GM18507 (cell line): ENCODE measurements around the gene ALDH3B1.

Experiments
- DNase-seq: peaks from one replicate; pipeline ENCODE4 v3.0.0; 2011; ENCODE audit warnings: low read depth; ENCODE audit not compliant: insufficient read length; ENCODE audit errors: extremely low spot score
- FAIRE-seq: peaks from 2 replicates; lab custom pipeline; 2011; peaks lifted over from hg19 to GRCh38; lab: Jason Lieb, UNC

Gene ALDH3B1

GRCh38 chr11:68012044-68012842 lies 2.1 kb downstream of the ALDH3B1 start:
- FAIRE-seq (no peak), DNase-seq (no peak)

DNA sequence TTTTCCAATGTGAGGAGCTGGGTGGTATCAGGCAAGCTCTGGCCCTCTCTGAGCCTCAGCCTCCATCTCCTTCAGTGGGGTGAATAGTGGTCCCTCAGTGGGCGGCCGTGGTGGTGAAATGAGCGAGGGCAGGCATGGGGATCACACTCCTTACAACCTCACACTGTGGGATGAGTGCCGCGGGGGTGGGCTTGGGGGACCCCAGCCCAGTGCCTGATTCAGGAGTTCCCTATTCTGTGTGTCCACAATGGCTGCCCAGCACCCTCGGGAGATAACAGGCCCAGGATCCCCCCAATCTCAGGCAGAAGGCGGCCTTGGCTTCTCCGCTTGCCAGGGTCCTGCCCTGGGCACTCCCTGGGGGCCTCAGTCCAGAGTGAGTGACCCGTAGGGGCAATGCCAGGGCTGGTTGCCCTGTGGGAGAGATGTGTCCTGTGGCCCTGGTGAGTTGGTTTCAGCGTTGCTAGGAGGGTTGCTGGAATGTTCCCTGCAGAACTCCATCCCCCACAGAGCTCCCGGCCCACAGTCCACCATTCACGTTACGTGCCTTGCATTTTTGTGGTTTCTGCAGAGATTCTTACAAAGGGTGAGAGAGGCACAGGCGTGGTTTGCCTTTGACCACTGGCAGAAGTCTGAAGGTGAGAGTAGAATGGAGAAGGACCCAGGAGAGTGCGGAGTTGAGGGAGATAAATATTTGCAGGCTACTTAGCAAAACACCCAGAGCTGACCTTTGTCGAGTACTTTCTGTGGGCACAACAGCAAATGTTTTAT lies 2.9 kb downstream of the ALDH3B1 start:
- no peak for DNase-seq
- FAIRE-seq = no peak

- FAIRE-seq (no peak), DNase-seq (no peak)
Observed at GRCh38 chr11:68013611-68014156, 3.6 kb downstream of the ALDH3B1 start.

DNA sequence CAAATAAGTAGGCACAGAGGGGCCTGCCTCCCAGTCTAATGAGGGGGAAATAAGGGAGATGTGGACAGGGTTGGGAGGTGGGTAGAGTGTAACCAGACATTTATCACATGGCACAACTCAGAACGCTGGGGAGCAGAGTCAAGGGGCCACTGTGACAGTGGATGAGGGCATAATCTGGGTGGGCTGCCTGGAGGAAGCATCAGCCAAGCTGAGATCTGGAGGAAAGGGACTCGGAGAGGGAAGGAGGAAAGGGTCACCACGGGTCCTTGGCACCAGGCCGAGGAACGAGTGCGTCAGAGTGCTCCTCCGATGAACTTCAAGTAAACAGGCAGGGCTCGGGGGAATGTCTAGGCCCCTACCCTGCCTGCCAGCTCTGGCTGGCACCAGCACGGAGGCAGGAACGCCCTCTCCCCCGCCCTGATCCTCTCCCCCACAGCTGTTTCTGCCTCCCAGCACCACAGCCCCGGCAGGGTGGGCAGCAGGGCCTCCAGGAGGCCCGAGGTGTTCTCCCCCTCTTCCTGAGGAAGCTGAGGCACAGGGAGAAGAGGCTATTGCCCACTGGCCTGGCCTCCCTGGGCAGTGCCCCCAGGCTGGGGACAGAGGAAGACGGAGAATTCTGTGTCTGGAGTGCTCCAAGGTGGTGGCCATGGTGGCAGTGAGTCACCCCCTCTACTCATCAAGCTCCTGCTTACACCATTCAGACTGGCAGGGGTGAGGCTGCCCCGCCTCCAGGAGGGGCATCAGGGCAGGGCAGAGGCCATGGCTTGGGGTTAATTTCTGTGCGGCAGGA lies 4.2 kb downstream of the ALDH3B1 start:
- FAIRE-seq = no peak
- DNase-seq = no peak

DNA sequence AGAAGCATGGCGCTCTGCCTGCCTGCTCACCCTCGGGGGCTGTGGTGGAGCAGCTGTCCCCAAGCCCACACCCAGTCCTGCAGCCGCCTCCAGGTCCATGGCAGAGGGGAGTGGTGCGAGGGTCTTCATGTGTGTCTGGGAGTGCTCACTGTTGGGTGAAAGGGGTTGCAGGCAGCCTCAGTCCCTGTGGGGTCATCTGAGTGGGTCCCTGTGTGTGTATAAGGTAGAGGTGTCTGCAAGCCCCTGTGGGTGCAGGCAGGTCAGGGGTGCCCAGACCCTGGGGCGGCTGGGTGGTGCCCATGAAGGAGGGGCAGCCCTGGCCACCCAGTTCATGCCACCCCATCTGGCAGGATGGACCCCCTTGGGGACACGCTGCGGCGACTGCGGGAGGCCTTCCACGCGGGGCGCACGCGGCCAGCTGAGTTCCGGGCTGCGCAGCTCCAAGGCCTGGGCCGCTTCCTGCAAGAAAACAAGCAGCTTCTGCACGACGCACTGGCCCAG lies 4.9 kb downstream of the ALDH3B1 start:
- no peak for DNase-seq
- FAIRE-seq = no peak

GRCh38 chr11:68015467-68015866 lies 5.3 kb downstream of the ALDH3B1 start:
- no peak for FAIRE-seq
- DNase-seq = no peak

DNA sequence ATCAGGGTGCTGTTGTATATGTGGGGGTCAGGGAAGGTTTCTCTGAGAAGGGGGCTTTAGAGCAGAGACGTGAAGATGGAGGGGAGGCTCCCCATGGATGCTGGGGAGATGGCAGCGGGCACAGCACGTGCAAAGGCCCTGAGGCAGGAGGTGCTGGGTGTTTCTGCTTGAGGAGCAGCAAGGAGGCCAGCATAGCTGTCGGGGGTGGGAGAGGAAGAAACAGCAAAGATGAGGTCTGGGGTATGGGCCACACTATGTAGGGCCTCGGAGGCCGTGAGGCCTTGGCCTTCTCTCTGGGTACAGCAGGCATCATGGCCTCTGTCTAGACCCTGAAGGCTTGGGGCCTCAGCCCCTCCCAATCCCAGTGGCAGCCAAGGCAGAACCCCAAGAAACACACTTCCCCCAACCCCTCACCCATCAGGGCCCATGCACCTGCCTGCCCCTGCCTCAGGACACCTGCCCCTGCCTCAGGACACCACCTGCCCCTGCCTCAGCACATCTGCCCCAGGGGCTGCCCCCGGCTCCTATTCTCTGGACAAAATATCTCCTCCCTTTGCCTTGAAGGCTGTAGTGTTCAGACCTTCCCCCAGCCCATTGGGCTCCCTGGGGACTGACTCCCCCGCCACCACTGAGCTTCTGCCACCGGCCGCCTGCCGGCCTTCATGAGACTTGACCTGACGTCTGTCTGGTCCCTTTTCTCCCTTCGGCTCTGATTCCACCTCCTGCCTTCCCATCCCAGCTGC lies 6.2 kb downstream of the ALDH3B1 start:
- FAIRE-seq (no peak), DNase-seq (no peak)

DNA sequence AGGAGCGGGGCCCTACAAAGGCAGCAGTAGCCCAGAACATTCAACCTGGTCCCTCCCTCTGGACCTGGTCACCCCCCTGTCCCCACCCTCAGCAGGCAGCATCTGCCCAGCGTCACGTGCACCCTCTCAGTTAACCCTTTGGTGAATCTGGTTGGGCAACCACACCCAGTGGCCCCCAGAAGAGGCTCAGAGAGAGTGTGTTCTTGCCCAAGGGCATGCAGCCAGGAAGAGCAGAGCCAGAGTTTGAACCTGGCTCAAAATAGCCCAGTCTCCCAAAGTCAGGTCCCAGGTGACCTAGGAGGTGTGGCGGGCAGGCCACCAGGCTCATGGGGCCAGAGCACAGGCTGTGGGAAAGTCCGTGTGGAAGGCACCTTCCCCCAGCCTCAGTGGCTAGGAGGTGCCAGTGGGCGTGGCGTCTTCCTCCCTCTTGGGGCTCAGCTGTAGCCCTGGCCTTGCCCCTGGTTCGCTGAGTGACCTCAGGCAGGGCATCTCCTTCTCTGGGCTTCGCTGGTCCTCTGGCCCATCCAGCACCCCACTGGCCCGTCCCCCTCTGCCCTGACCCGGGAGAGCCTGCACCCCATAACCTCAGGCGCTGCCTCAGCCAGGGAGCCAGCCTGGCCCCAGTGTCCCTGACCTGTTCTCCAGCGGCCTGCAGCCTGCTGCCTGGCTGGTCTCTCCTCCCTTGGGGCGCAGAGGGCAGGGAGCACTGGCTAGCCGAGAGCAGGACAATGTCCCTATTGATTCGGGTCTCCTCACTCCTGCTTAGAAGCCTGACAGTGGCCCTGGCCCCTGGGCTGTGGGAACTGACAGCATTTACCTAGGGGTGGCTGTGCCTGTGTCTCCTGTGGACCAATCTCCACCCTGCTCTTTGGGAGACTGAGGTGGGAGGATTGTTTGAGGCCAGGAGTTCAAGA lies 7.0 kb downstream of the ALDH3B1 start:
- DNase-seq = no peak
- no peak for FAIRE-seq

DNA sequence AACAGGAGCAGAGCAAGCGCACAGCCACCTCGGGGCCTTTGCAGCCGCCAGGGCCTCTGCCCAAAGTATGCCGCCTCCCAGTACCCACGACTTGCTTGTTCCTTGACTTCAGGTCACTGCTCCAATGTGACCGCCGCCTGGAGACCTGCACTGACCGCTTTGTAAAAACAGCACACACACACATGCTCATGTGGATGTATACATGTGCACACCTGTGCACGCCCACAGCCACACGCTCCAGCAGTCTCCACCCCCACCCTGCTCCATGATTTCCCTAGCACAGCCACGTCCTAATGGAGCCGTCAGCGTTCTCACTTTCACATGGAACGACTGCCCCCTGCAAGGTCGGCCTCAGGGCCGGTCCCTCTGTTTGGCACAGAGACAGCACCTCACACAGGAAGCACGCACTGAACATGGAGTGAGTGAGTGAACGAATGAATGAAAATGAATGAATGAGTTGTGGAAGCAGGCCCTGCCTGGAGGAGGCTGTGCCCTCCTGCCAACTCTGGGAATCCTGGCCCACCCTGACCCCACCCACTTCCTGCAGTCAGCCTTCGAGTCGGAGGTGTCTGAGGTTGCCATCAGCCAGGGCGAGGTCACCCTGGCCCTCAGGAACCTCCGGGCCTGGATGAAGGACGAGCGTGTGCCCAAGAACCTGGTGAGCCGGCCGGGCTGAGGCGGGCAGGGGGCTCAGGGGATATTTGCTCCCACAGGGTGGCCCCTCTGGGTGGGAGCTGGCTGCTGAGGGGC lies 8.0 kb downstream of the ALDH3B1 start:
- DNase-seq (no peak), FAIRE-seq (no peak)

- DNase-seq = no peak
- FAIRE-seq = no peak
Observed at GRCh38 chr11:68018730-68019190, 8.6 kb downstream of the ALDH3B1 start.

DNA sequence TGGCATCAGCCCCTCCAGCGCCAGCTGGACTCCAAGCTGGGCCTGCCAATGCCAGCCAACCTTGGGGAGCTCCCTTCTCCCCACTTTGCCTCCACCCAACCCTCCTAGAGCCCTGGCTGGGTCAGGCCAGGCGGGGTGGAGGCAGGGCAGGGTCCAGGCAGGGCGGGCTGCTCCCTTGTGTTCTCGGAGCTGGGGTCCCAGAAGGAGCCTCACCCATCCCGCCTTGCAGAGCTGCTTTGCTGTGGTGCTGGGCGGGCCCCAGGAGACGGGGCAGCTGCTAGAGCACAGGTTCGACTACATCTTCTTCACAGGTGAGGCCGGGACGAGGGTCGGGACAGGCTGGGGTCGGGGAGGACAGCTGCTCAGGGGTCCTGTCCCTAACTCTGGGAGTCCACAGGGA lies 9.4 kb downstream of the ALDH3B1 start:
- FAIRE-seq = no peak

GRCh38 chr11:68020575-68020974 lies 10.4 kb downstream of the ALDH3B1 start:
- DNase-seq = no peak
- no peak for FAIRE-seq

More for the DNA sequence above, 9.4 kb downstream of the ALDH3B1 start:
- no peak for DNase-seq

GRCh38 chr11:68021167-68021787 lies 11.2 kb downstream of the ALDH3B1 start:
- DNase-seq = no peak
- no peak for FAIRE-seq

DNA sequence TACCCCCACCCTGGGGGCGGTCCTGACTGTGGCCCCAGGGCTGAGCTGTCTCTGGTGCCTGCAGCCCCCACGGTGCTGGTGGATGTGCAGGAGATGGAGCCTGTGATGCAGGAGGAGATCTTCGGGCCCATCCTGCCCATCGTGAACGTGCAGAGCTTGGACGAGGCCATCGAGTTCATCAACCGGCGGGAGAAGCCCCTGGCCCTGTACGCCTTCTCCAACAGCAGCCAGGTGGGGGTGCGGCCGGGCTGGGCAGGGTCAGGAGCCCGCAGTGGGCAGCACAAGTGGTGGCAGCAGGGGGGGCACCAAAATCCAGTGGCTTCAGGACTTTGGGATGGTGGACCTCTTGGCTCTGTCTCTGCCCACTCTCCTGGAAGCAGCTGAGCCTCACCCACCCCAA lies 12.4 kb downstream of the ALDH3B1 start:
- FAIRE-seq (no peak), DNase-seq (no peak)

GRCh38 chr11:68024508-68024907 lies 14.4 kb downstream of the ALDH3B1 start:
- FAIRE-seq (no peak), DNase-seq (no peak)

DNA sequence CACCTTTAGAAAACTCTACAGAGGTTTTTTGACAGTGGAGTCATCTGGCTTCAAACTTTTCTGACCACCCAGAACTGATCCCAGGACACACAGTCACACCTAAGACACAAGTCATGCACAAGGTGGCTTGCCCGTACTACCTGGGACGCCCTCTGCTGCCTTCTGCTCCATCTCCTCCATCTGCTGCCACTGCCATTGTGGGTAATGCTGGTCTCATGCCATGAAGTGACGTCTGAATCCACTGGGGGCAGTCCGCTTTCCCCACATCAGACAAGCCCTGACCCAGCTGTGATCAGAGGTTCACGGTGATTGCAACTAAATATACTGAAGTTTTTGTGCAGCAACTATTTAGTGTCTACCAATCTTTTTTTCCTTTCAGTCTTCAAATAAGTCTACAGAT lies 14.9 kb downstream of the ALDH3B1 start:
- DNase-seq = no peak
- FAIRE-seq = no peak
